ENCODE data around the gene GRIK3.

The GRIK3 gene

DNA sequence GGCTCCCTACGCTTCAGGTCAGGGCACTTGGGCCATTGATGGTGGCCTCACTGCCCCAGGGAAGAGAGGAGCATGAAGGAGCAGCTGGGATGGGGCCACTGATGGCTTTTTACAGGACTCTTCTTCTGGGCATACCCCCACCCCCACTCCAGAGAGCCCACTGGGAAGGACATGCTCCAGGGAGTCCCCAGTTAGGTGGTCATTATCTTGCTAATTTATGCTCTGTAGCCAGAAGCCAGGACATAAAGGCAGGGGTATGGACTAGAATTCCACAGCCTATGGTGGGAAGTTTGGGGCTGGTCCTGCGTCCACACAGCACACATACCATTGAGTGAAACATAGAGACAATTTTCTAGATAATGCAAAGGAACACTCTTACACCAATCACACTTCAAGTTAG lies 8.8 kb upstream of the GRIK3 start:
- no peak for DNase-seq (ENCODE audit: low spot score)

- DNase-seq (ENCODE audit: low spot score) = no peak
Measured at GRCh38 chr1:37042506-37042905, 8.2 kb upstream of the GRIK3 start.

DNA sequence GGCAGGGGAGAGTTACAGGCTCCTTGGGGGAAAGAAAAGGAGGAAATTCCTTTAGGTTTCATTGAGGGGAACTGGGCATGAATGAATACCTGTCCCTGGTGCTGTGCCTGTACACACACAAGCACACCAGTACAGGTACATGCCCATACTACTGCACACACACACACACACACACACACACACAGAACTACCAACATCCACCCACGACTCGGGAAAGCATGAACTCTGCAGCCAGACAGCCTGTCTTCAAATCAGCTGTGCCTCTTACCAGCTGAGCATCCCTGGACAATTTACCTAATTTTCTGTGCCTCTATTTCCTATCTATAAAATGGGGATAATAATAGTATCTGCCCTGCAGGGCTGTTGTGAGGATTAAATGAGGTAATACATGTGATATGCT lies 7.2 kb upstream of the GRIK3 start:
- DNase-seq (ENCODE audit: low spot score) = no peak

DNA sequence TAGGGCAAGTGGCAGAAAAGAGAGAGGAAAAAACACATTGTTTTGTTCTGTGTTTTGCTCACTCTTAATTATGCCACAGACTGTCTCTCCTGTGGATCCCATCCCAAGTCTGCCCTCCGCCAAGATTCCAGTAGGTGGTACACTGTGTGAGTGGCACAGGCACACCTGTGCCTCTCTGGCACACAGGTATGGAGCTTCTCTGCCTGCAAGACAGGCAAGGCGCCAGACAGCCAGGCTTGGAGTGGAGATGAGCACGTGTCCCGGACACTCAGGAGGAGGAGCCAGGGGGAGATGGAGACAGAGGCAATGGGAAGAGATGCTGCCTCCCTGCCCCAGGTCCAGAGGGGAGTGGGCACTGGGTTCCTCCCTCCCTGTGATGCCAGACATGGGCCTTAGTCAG lies 6.5 kb upstream of the GRIK3 start:
- no peak for DNase-seq (ENCODE audit: low spot score)

- no peak for DNase-seq (ENCODE audit: low spot score)
Measured at GRCh38 chr1:37040261-37040660, 5.9 kb upstream of the GRIK3 start.

DNA sequence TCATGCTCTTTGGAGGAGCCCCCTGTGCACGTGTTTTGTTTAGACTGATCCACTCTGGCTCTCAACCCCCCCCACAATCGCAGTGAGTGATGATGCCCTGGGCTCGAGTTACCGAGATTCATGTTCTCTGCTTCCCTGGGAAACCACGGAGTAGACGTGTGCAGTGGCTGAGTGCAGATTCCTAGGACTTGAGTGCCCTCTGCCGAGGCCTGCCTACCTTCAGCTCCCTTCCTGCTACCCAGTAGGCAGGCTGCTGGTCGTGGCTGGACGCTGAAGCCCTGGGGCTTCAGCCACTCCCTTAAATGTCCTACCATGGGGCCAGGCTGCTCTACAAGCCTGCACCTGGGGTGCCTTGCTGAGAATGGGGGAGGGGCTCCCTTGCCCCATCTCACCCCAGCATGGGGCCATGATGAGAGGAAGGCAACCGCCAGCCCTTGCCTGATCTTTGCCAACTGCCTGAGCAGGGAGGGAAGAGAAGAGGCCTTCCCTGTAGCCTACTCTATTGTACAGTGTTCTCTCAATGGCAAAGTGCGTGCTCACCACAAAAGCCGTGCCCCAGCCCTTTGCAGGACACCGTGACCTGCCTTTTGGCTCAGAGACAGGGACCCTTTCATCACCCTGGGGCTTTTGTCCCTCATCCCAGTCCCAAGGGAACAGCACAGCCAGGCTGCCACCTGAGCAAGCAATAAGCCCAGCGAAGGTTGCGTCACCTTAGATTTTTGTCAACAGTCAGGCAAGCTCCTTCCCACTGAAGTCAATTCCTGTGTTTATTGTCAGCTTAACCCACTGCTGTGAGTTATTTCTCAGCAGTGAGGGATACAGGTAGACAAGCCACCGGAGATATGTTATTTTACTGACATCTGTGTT lies 4.1 kb upstream of the GRIK3 start:
- no peak for DNase-seq (ENCODE audit: low spot score)

- DNase-seq (ENCODE audit: low spot score) = no peak
Measured at GRCh38 chr1:37037690-37038089, 3.4 kb upstream of the GRIK3 start.

- no peak for DNase-seq (ENCODE audit: low spot score)
Measured at GRCh38 chr1:37036667-37037053, 2.3 kb upstream of the GRIK3 start.

- no peak for DNase-seq (ENCODE audit: low spot score)
Measured at GRCh38 chr1:37035796-37036666, 1.7 kb upstream of the GRIK3 start.

GRCh38 chr1:37035014-37035691 lies 838 bp upstream of the GRIK3 start:
- no peak for DNase-seq (ENCODE audit: low spot score)

- DNase-seq (ENCODE audit: low spot score) = no peak
Measured at GRCh38 chr1:37033355-37034101, 787 bp downstream of the GRIK3 start.

DNA sequence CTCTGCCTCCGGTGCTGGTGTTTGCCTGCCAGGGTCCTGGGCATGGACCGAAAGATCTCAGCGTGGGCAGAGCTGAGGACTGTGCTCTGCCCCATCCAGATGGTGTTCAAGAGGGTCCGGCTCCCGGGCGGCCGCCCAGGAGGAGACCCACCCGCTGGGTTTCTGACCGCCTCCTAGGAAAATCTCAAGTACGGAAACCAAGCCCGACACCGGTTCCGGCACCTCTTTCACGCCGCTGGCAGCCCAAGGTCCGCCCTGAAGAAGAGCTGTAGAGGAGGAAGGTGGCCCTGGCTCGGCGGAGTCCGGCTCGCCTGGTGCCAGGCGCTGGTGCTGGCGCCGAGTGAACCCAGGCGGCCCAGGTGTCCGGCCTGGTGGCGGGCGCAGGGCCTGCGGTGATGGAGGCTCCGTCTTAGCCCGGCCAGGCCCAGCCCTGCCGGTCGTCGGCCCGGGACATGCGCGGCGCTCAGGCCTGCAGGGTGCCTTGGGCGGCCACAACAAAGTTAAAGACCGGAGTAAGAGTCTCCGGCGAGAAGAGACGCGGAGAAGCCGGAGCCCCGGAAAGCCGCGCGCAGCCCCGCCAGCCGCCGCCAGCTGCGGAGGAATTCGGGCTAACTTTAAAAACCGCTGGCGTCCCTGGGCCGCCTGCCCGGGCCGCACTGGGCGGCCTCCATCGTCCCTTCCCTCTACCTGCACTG lies 1.5 kb downstream of the GRIK3 start:
- no peak for DNase-seq (ENCODE audit: low spot score)

GRCh38 chr1:37031871-37032270 lies 2.4 kb downstream of the GRIK3 start:
- no peak for DNase-seq (ENCODE audit: low spot score)

GRCh38 chr1:37031429-37031828 lies 2.9 kb downstream of the GRIK3 start:
- no peak for DNase-seq (ENCODE audit: low spot score)

DNA sequence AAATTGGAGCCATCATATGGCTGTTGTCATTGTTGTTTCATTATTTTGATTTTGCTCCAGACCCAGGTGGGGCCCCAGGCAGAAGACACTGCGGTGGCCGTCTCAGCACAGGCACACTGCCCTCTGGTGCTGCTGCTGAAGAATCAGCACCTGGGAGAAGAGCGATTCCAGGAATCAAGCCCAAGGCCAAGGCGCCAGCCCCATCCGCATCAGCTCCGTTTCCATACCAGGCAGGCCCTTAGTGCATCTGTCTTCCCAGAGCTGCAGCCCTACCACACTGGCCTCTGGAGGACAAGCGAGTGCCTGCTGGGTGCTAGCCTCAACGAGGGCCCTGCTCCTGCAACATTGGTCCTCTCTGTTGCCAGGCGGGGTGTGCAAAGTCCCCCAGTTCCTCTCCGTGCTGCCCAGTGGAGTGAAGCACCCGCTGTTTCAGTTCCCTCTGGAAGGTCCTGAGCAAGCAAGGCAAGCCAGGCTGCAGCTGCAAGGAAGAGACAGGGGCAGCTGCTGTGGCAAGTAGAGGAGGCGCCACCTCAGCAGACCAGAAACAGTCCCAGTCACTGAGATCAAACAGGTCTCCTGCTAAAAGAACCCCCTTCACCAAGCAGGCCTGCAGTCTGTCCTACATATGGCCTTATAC lies 5.2 kb downstream of the GRIK3 start:
- no peak for DNase-seq (ENCODE audit: low spot score)

GRCh38 chr1:37021502-37021901 lies 12.8 kb downstream of the GRIK3 start:
- no peak for DNase-seq (ENCODE audit: low spot score)

- no peak for DNase-seq (ENCODE audit: low spot score)
Measured at GRCh38 chr1:37020653-37021277, 13.6 kb downstream of the GRIK3 start.

GRCh38 chr1:37018510-37018909 lies 15.8 kb downstream of the GRIK3 start:
- no peak for DNase-seq (ENCODE audit: low spot score)

GRCh38 chr1:37017720-37018119 lies 16.6 kb downstream of the GRIK3 start:
- no peak for DNase-seq (ENCODE audit: low spot score)

DNA sequence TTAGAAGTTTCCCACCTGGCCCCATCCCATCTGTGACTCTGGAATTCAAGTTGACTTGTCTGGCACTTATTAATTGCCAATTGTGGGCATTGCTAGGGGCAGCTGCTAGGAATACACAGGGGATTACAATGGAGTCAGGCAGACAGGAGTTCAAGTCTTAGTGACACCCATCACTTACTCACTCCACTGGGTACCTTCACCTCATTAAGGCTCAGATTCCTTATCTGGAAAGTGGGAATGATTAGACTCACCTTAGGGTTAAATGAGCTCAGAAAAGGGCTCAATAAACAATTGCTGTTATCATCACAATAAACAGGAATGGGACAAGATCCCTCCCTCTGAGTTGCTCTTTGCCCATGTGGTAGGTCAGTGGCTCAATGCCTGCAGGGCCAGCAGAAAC lies 18.2 kb downstream of the GRIK3 start:
- no peak for DNase-seq (ENCODE audit: low spot score)

Data from hematopoietic multipotent progenitor cell treated with erythropoietin and hydrocortisone succinate and interleukin-3 and kit ligand, for 15 days (in vitro differentiated cells).